Myocyte (in vitro differentiated cells): ENCODE measurements around the gene TBC1D25. TPM values are rescaled to one million over a fixed set of nuclear protein-coding genes. Genes with fewer than 3 reads are reported as not detected.
"Not testable (repeated sequence)": the region's sequence is repeated elsewhere in the genome, so short reads cannot be mapped to it uniquely, and the experiment has no call there.

Experiments used
- DNase-seq: peaks from one replicate; pipeline ENCODE4 v3.0.0-alpha.2; 2012; ENCODE audit warnings: low read depth
- total RNA-seq: library from RNA; depleted of rRNA; stranded (reverse); fragments of >200 nt; gene quantifications from 2 replicates; pipeline ENCODE4 v1.2.3, GENCODE V29; 2014

The TBC1D25 gene
- total RNA-seq, 1 donor from 2014 or later, result 8.6 TPM

- DNase-seq, result no peak
These were observed 24.6 kb upstream of the TBC1D25 start for GRCh38 chrX:48514868-48515460.

GRCh38 chrX:48515842-48516241 is 23.7 kb upstream of the TBC1D25 start:
- DNase-seq, result no peak

GRCh38 chrX:48516285-48516684 is 23.2 kb upstream of the TBC1D25 start:
- DNase-seq, result no peak

- no peak for DNase-seq
These were observed 22.5 kb upstream of the TBC1D25 start for GRCh38 chrX:48516987-48517386.

- not testable (repeated sequence) for DNase-seq
These were observed 20.0 kb upstream of the TBC1D25 start for GRCh38 chrX:48519481-48519880.

- DNase-seq, result no peak
These were observed 19.1 kb upstream of the TBC1D25 start for GRCh38 chrX:48520455-48520854.

GRCh38 chrX:48520976-48521352 is 18.6 kb upstream of the TBC1D25 start:
- DNase-seq, result no peak

GRCh38 chrX:48521353-48522243 is 17.9 kb upstream of the TBC1D25 start, which contains the start of gene EBP:
EBP (plus strand) TSS chrX:48521808; CDS start chrX:48523772, 1,964 bp downstream.
- DNase-seq, result peak; percentile 85

- DNase-seq, result no peak
These were observed 17.2 kb upstream of the TBC1D25 start for GRCh38 chrX:48522291-48522690.

GRCh38 chrX:48523682-48524081 is 15.8 kb upstream of the TBC1D25 start:
- DNase-seq, result no peak

GRCh38 chrX:48525853-48526252 is 13.7 kb upstream of the TBC1D25 start:
- DNase-seq, result not testable (repeated sequence)

- DNase-seq, result no peak
These were observed 8.8 kb upstream of the TBC1D25 start for GRCh38 chrX:48530736-48531135.

GRCh38 chrX:48531358-48531959 is 8.1 kb upstream of the TBC1D25 start:
- DNase-seq, result peak; percentile 82

- peak; percentile 35 for DNase-seq
These were observed 7.4 kb upstream of the TBC1D25 start for GRCh38 chrX:48532161-48532560.

GRCh38 chrX:48533165-48533564 is 6.3 kb upstream of the TBC1D25 start:
- no peak for DNase-seq

- no peak for DNase-seq
These were observed 721 bp upstream of the TBC1D25 start for GRCh38 chrX:48538641-48539344.

GRCh38 chrX:48540028-48540375 is 488 bp downstream of the TBC1D25 start:
- peak; percentile 28 for DNase-seq

- DNase-seq, result no peak
These were observed 966 bp downstream of the TBC1D25 start for GRCh38 chrX:48540480-48540879.

GRCh38 chrX:48541140-48541814 is 1.8 kb downstream of the TBC1D25 start:
- DNase-seq, result no peak

GRCh38 chrX:48548871-48549270 is 9.4 kb downstream of the TBC1D25 start:
- DNase-seq, result no peak

GRCh38 chrX:48555731-48556325 is 16.3 kb downstream of the TBC1D25 start:
- not testable (repeated sequence) for DNase-seq
